ENCODE data around the gene PTGER1. TPM values are rescaled to one million over a fixed set of nuclear protein-coding genes. Genes with fewer than 3 reads are reported as not detected.

The PTGER1 gene
- total and polyA plus RNA-seq, 9 of the 15 experiments (the other 6 are each of a cell fraction or from before 2014, with no cell fraction given) = 0.06 to 0.36 (median 0.31) TPM; not detected in 5

DNA sequence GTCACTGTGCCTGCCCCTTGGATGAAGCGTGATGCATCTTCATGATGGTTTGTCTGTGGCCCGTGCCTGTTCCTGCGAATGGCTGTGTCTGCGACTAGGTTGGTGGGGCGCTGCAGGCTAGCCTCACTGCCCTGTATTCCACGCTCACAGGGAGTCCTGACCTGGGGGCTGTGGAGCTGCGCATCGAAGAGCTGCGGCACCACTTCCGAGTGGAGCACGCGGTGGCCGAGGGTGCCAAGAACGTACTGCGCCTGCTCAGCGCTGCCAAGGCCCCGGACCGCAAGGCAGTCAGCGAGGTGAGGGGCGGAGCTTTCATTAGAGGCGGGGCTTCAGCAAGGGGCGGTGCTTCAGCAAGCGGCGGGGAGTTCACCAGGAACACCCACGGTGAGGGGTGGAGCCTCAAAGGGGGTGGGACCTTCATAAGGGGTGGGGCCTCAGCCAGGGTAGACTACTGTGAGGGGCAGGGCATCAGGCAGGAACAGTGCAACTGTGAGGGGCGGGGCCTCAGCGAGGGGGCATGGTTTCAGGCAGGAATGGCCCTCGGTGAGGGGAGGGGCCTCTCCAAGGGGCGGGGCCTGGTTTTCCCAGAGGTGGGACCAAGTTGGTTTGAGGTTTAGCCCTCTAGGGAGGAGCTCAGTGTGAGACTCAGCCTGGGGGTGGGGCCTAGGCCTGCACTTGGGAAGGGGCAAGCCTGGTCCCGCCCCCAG lies 24.8 kb downstream of the PTGER1 start (continued):
- TF ChIP-seq, protein P1, sequence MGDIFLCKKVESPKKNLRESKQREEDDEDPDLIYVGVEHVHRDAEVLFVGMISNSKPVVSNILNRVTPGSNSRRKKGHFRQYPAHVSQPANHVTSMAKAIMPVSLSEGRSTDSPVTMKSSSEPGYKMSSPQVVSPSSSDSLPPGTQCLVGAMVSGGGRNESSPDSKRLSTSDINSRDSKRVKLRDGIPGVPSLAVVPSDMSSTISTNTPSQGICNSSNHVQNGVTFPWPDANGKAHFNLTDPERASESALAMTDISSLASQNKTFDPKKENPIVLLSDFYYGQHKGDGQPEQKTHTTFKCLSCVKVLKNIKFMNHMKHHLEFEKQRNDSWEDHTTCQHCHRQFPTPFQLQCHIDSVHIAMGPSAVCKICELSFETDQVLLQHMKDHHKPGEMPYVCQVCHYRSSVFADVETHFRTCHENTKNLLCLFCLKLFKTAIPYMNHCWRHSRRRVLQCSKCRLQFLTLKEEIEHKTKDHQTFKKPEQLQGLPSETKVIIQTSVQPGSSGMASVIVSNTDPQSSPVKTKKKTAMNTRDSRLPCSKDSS (IDR thresholded peaks at IDR 0.05; ENCODE audit: low read depth, partially characterized antibody) = no peak
- TF ChIP-seq ZNF239 (CRISPR knock-in tag; IDR thresholded peaks at IDR 0.05) (no peak), SAFB (IDR thresholded peaks at IDR 0.05; ENCODE audit: borderline replicate concordance, low read depth, low read length) (no peak), RBFOX2 (IDR thresholded peaks at IDR 0.05; ENCODE audit: low read depth, low read length) (peak; percentile 68), CCNT2 (IDR thresholded peaks at IDR 0.05; ENCODE audit: borderline replicate concordance, extremely low read depth, insufficient read length, low read depth, low read length) (peak; percentile 24), MTF1 (CRISPR knock-in tag; IDR thresholded peaks at IDR 0.05; ENCODE audit: borderline replicate concordance) (no peak), PHF8 (IDR thresholded peaks at IDR 0.05; ENCODE audit: borderline replicate concordance, low read length) (peak; percentile 26; the same call in 1 of the 2 replicates), ZNF324 (CRISPR knock-in tag; IDR thresholded peaks at IDR 0.05) (no peak)
- TF ChIP-seq, protein P2, sequence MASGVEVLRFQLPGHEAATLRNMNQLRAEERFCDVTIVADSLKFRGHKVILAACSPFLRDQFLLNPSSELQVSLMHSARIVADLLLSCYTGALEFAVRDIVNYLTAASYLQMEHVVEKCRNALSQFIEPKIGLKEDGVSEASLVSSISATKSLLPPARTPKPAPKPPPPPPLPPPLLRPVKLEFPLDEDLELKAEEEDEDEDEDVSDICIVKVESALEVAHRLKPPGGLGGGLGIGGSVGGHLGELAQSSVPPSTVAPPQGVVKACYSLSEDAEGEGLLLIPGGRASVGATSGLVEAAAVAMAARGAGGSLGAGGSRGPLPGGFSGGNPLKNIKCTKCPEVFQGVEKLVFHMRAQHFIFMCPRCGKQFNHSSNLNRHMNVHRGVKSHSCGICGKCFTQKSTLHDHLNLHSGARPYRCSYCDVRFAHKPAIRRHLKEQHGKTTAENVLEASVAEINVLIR (CRISPR knock-in tag; IDR thresholded peaks at IDR 0.05) = no peak
- TF ChIP-seq, protein P3, sequence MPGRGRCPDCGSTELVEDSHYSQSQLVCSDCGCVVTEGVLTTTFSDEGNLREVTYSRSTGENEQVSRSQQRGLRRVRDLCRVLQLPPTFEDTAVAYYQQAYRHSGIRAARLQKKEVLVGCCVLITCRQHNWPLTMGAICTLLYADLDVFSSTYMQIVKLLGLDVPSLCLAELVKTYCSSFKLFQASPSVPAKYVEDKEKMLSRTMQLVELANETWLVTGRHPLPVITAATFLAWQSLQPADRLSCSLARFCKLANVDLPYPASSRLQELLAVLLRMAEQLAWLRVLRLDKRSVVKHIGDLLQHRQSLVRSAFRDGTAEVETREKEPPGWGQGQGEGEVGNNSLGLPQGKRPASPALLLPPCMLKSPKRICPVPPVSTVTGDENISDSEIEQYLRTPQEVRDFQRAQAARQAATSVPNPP (IDR thresholded peaks at IDR 0.05; ENCODE audit: borderline replicate concordance, insufficient read depth, insufficient read length) = no peak
- TF ChIP-seq, protein P4, sequence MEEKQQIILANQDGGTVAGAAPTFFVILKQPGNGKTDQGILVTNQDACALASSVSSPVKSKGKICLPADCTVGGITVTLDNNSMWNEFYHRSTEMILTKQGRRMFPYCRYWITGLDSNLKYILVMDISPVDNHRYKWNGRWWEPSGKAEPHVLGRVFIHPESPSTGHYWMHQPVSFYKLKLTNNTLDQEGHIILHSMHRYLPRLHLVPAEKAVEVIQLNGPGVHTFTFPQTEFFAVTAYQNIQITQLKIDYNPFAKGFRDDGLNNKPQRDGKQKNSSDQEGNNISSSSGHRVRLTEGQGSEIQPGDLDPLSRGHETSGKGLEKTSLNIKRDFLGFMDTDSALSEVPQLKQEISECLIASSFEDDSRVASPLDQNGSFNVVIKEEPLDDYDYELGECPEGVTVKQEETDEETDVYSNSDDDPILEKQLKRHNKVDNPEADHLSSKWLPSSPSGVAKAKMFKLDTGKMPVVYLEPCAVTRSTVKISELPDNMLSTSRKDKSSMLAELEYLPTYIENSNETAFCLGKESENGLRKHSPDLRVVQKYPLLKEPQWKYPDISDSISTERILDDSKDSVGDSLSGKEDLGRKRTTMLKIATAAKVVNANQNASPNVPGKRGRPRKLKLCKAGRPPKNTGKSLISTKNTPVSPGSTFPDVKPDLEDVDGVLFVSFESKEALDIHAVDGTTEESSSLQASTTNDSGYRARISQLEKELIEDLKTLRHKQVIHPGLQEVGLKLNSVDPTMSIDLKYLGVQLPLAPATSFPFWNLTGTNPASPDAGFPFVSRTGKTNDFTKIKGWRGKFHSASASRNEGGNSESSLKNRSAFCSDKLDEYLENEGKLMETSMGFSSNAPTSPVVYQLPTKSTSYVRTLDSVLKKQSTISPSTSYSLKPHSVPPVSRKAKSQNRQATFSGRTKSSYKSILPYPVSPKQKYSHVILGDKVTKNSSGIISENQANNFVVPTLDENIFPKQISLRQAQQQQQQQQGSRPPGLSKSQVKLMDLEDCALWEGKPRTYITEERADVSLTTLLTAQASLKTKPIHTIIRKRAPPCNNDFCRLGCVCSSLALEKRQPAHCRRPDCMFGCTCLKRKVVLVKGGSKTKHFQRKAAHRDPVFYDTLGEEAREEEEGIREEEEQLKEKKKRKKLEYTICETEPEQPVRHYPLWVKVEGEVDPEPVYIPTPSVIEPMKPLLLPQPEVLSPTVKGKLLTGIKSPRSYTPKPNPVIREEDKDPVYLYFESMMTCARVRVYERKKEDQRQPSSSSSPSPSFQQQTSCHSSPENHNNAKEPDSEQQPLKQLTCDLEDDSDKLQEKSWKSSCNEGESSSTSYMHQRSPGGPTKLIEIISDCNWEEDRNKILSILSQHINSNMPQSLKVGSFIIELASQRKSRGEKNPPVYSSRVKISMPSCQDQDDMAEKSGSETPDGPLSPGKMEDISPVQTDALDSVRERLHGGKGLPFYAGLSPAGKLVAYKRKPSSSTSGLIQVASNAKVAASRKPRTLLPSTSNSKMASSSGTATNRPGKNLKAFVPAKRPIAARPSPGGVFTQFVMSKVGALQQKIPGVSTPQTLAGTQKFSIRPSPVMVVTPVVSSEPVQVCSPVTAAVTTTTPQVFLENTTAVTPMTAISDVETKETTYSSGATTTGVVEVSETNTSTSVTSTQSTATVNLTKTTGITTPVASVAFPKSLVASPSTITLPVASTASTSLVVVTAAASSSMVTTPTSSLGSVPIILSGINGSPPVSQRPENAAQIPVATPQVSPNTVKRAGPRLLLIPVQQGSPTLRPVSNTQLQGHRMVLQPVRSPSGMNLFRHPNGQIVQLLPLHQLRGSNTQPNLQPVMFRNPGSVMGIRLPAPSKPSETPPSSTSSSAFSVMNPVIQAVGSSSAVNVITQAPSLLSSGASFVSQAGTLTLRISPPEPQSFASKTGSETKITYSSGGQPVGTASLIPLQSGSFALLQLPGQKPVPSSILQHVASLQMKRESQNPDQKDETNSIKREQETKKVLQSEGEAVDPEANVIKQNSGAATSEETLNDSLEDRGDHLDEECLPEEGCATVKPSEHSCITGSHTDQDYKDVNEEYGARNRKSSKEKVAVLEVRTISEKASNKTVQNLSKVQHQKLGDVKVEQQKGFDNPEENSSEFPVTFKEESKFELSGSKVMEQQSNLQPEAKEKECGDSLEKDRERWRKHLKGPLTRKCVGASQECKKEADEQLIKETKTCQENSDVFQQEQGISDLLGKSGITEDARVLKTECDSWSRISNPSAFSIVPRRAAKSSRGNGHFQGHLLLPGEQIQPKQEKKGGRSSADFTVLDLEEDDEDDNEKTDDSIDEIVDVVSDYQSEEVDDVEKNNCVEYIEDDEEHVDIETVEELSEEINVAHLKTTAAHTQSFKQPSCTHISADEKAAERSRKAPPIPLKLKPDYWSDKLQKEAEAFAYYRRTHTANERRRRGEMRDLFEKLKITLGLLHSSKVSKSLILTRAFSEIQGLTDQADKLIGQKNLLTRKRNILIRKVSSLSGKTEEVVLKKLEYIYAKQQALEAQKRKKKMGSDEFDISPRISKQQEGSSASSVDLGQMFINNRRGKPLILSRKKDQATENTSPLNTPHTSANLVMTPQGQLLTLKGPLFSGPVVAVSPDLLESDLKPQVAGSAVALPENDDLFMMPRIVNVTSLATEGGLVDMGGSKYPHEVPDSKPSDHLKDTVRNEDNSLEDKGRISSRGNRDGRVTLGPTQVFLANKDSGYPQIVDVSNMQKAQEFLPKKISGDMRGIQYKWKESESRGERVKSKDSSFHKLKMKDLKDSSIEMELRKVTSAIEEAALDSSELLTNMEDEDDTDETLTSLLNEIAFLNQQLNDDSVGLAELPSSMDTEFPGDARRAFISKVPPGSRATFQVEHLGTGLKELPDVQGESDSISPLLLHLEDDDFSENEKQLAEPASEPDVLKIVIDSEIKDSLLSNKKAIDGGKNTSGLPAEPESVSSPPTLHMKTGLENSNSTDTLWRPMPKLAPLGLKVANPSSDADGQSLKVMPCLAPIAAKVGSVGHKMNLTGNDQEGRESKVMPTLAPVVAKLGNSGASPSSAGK (IDR thresholded peaks at IDR 0.05) = peak; percentile 98
